Upper lobe of left lung (tissue), 4 donors: ENCODE measurements around the gene ATP9A.

Experiments
- POLR2AphosphoS5 ChIP-seq, 2 donors: sonication (generic); formaldehyde crosslinking; IDR thresholded peaks; one replicate each; pipeline ENCODE4 v1.5.1; 2017; ENCODE audit warnings: antibody characterized with exemption in 2 of 2
- TF ChIP-seq, protein P1 (sequence below), 6 experiments: fragments of 450-650 bp in 4 of 6; fragments of 200-600 bp in 2 of 6; sonication (generic) in 2 of 6; IDR thresholded peaks; one replicate each; pipeline ENCODE4 v1.5.1; 2016 to 2019; ENCODE audit warnings: antibody characterized with exemption in 6 of 6

GRCh38 chr20:51729771-51730170, 38.4 kb downstream of the ATP9A start:
- TF ChIP-seq, protein P1, sequence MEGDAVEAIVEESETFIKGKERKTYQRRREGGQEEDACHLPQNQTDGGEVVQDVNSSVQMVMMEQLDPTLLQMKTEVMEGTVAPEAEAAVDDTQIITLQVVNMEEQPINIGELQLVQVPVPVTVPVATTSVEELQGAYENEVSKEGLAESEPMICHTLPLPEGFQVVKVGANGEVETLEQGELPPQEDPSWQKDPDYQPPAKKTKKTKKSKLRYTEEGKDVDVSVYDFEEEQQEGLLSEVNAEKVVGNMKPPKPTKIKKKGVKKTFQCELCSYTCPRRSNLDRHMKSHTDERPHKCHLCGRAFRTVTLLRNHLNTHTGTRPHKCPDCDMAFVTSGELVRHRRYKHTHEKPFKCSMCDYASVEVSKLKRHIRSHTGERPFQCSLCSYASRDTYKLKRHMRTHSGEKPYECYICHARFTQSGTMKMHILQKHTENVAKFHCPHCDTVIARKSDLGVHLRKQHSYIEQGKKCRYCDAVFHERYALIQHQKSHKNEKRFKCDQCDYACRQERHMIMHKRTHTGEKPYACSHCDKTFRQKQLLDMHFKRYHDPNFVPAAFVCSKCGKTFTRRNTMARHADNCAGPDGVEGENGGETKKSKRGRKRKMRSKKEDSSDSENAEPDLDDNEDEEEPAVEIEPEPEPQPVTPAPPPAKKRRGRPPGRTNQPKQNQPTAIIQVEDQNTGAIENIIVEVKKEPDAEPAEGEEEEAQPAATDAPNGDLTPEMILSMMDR (IDR thresholded peaks at IDR 0.05) = no peak
- no peak for TF ChIP-seq POLR2AphosphoS5 (IDR thresholded peaks at IDR 0.05)
